ENCODE data around the gene HEATR5A. TPM values are rescaled to one million over a fixed set of nuclear protein-coding genes. Genes with fewer than 3 reads are reported as not detected.

The HEATR5A gene
- total and polyA plus RNA-seq, 2 donors (not counting 1 experiment from before 2014, with no cell fraction given), result 45.4 to 59.8 TPM

DNA sequence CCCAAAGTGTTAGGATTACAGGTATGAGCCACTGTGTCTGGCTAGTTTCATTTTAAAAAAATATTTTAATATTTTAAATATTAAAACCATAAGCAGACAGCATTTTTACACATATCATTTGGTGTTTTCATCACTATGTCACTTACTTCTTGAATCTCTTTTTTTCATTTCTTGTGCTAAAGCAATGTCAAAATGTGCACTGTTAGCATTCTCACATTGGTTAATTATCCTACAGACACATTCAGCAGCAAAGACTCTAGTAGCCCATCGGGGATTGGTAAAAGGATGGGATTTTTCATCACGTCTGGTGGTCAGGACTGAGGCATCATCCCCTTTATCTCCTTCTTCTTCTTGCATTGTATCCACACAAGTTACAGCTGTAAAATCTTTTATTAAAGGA is 96.9 kb downstream of the HEATR5A start:
- DNase-seq (ENCODE audit: low read depth in 2 of 2), result no peak
- Histone ChIP-seq H3K79me2 (ENCODE audit: control insufficient read depth, insufficient read depth, low read length) (no peaks in the 10 kb centered on the region), H3K4me2 (ENCODE audit: extremely low read depth, insufficient read depth, low read length) (no peak overlapping the region), H3K36me3 (ENCODE audit: control insufficient read depth, insufficient read depth, low read length) (no peaks in the 10 kb centered on the region), H3K9me3 (ENCODE audit: control insufficient read depth, insufficient read depth, low read depth, low read length) (no peaks in the 10 kb centered on the region), H4K20me1 (ENCODE audit: control insufficient read depth, extremely low read depth, insufficient read depth, low read length) (no peaks in the 10 kb centered on the region), H3K4me1 (ENCODE audit: control insufficient read depth, extremely low read depth, insufficient read depth, low read length) (no peaks in the 10 kb centered on the region), H3K27ac (ENCODE audit: insufficient read depth, low read length) (no peak overlapping the region), H3K27me3 (ENCODE audit: control insufficient read depth, insufficient read depth, low read length) (no peaks in the 10 kb centered on the region), H2AFZ (ENCODE audit: low read length) (no peak overlapping the region), H3K4me3 (replicated peaks in 1 of 4; ENCODE audit: control extremely low read depth in 1 of 4, insufficient read depth in 1 of 4, low read depth in 3 of 4, low read length in 4 of 4) (no peak overlapping the region), H3K9ac (ENCODE audit: insufficient read depth, low read length) (no peak overlapping the region)
- TF ChIP-seq, protein P1, sequence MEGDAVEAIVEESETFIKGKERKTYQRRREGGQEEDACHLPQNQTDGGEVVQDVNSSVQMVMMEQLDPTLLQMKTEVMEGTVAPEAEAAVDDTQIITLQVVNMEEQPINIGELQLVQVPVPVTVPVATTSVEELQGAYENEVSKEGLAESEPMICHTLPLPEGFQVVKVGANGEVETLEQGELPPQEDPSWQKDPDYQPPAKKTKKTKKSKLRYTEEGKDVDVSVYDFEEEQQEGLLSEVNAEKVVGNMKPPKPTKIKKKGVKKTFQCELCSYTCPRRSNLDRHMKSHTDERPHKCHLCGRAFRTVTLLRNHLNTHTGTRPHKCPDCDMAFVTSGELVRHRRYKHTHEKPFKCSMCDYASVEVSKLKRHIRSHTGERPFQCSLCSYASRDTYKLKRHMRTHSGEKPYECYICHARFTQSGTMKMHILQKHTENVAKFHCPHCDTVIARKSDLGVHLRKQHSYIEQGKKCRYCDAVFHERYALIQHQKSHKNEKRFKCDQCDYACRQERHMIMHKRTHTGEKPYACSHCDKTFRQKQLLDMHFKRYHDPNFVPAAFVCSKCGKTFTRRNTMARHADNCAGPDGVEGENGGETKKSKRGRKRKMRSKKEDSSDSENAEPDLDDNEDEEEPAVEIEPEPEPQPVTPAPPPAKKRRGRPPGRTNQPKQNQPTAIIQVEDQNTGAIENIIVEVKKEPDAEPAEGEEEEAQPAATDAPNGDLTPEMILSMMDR (conservative IDR thresholded peaks at IDR 0.05 in 1 of 2, IDR thresholded peaks at IDR 0.05 in 1 of 2; ENCODE audit: low read depth in 1 of 2, low read length in 2 of 2), result no peak
- no peak for TF ChIP-seq EZH2 (IDR thresholded peaks at IDR 0.05; ENCODE audit: low read length, missing control alignments)

DNA sequence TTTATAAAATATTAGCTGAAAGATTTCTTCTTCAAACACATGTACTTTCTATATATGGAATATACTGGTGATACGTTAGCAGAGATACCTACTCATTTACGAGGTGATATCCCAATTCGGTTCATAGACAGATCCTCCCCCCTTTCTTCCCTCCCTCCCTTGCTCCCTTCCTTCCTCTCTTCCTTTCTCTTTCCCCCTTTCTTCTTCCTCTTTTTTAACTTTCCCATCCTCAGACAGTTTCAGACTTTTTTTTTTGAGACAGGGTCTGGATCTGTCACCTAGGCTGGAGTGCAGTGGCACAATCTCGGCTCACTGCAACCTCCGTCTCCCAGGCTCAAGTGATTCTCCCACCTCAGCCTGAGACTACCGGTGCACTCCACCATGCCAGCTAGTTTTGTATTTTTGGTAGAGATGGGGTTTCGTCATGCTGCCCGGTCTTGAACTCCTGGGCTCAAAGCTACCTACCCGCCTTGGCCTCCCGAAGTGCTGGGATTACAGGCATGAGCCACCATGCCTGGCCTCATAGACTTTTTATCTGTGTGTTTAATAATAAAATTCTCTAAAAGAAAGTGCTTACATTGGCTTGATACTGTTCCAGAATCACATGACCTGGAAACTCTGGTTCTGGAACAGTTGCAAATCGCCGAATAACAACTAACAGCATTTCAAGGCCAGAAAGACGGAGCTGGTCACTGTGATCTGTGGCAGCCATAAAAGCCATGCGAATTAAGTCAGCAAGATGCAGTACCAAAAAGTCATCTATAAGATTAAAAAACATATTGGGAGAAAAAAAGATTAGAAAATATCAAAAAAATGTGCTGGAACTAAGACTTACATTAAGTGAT is 99.2 kb downstream of the HEATR5A start:
- DNase-seq (ENCODE audit: low read depth in 2 of 2), result no peak
- Histone ChIP-seq H2AFZ (ENCODE audit: low read length) (no peak overlapping the region), H3K79me2 (ENCODE audit: control insufficient read depth, insufficient read depth, low read length) (no peaks in the 10 kb centered on the region), H3K9me3 (ENCODE audit: control insufficient read depth, insufficient read depth, low read depth, low read length) (no peaks in the 10 kb centered on the region), H4K20me1 (ENCODE audit: control insufficient read depth, extremely low read depth, insufficient read depth, low read length) (no peaks in the 10 kb centered on the region), H3K9ac (ENCODE audit: insufficient read depth, low read length) (no peak overlapping the region), H3K4me2 (ENCODE audit: extremely low read depth, insufficient read depth, low read length) (no peak overlapping the region), H3K4me1 (ENCODE audit: control insufficient read depth, extremely low read depth, insufficient read depth, low read length) (no peaks in the 10 kb centered on the region), H3K4me3 (replicated peaks in 1 of 4; ENCODE audit: control extremely low read depth in 1 of 4, insufficient read depth in 1 of 4, low read depth in 3 of 4, low read length in 4 of 4) (no peak overlapping the region), H3K27me3 (ENCODE audit: control insufficient read depth, insufficient read depth, low read length) (no peaks in the 10 kb centered on the region), H3K27ac (ENCODE audit: insufficient read depth, low read length) (no peak overlapping the region), H3K36me3 (ENCODE audit: control insufficient read depth, insufficient read depth, low read length) (peaks cover 3% of the 10 kb centered on the region)
- TF ChIP-seq, protein P1 (conservative IDR thresholded peaks at IDR 0.05 in 1 of 2, IDR thresholded peaks at IDR 0.05 in 1 of 2; ENCODE audit: low read depth in 1 of 2, low read length in 2 of 2), result no peak
- TF ChIP-seq EZH2 (IDR thresholded peaks at IDR 0.05; ENCODE audit: low read length, missing control alignments), result no peak

DNA sequence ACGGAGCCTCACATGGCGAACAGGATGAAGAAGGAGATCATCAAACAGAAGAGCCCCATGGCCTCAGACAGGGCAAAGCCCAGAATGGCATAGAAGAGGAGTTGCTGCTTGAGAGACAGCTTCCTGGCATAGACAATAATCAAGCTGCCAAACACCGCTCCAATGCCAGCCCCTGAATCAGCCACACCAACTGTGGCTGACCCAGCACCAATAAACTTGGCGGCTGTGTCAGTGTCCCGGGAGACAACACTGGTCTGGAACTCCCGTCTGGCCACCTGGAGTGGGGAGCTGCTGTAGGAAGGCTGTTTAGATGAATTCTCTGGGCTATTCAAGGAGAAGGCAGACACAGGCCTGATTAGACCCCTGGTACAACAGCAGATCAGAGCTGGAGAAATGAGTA is 100.1 kb downstream of the HEATR5A start:
- Histone ChIP-seq H3K9ac (ENCODE audit: insufficient read depth, low read length) (no peak overlapping the region), H2AFZ (ENCODE audit: low read length) (no peak overlapping the region), H3K36me3 (ENCODE audit: control insufficient read depth, insufficient read depth, low read length) (peaks cover 3% of the 10 kb centered on the region), H3K79me2 (ENCODE audit: control insufficient read depth, insufficient read depth, low read length) (no peaks in the 10 kb centered on the region), H3K9me3 (ENCODE audit: control insufficient read depth, insufficient read depth, low read depth, low read length) (no peaks in the 10 kb centered on the region), H3K4me1 (ENCODE audit: control insufficient read depth, extremely low read depth, insufficient read depth, low read length) (no peaks in the 10 kb centered on the region), H3K4me2 (ENCODE audit: extremely low read depth, insufficient read depth, low read length) (no peak overlapping the region), H3K27ac (ENCODE audit: insufficient read depth, low read length) (no peak overlapping the region), H3K27me3 (ENCODE audit: control insufficient read depth, insufficient read depth, low read length) (no peaks in the 10 kb centered on the region), H3K4me3 (replicated peaks in 1 of 4; ENCODE audit: control extremely low read depth in 1 of 4, insufficient read depth in 1 of 4, low read depth in 3 of 4, low read length in 4 of 4) (no peak overlapping the region), H4K20me1 (ENCODE audit: control insufficient read depth, extremely low read depth, insufficient read depth, low read length) (no peaks in the 10 kb centered on the region)
- no peak for DNase-seq (ENCODE audit: low read depth in 2 of 2)
- TF ChIP-seq EZH2 (IDR thresholded peaks at IDR 0.05; ENCODE audit: low read length, missing control alignments), result no peak
- TF ChIP-seq, protein P1 (conservative IDR thresholded peaks at IDR 0.05 in 1 of 2, IDR thresholded peaks at IDR 0.05 in 1 of 2; ENCODE audit: low read depth in 1 of 2, low read length in 2 of 2), result no peak

All from fibroblast of lung (primary cell).